ENCODE results near the gene ANKFY1.

DNA sequence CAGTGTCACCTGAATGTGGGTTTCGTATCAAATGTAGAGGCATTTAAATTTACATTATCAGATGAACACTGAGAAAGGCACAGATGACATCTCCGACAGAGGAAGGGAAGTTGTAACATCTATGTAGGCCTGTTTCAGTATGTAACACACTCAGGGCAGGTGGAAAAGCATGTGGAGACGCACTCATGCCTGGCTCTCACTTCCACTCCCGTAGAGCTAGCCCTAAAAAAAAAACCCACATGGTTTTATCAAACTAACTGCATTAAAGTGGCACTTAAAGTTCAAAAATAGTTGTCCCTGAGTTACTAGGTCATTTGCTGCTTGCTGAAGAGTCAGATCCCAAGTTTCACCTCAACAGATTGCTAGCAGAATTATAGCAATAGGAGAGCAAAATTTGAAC lies 6.1 kb upstream of the ANKFY1 start:
- TF ChIP-seq, protein P1, sequence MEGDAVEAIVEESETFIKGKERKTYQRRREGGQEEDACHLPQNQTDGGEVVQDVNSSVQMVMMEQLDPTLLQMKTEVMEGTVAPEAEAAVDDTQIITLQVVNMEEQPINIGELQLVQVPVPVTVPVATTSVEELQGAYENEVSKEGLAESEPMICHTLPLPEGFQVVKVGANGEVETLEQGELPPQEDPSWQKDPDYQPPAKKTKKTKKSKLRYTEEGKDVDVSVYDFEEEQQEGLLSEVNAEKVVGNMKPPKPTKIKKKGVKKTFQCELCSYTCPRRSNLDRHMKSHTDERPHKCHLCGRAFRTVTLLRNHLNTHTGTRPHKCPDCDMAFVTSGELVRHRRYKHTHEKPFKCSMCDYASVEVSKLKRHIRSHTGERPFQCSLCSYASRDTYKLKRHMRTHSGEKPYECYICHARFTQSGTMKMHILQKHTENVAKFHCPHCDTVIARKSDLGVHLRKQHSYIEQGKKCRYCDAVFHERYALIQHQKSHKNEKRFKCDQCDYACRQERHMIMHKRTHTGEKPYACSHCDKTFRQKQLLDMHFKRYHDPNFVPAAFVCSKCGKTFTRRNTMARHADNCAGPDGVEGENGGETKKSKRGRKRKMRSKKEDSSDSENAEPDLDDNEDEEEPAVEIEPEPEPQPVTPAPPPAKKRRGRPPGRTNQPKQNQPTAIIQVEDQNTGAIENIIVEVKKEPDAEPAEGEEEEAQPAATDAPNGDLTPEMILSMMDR (conservative IDR thresholded peaks at IDR 0.05; ENCODE audit: low read depth, low read length) = no peak
- TF ChIP-seq EZH2phosphoT487 (IDR thresholded peaks at IDR 0.05; ENCODE audit: borderline replicate concordance, low read length) (no peak), EZH2 (IDR thresholded peaks at IDR 0.05; ENCODE audit: low read length, unreplicated experiment) (no peak)

Measured in PC-3 (cell line).